Loucy (cell line): ENCODE measurements around the gene ARID4A.

Source experiments
- EZH2phosphoT487 ChIP-seq: fragments of 200-600 bp; IDR thresholded peaks from 2 replicates; pipeline ENCODE4 v1.6.1; 2018; ENCODE audit warnings: antibody characterized with exemption, mild to moderate bottlenecking, moderate library complexity, borderline replicate concordance
- TF ChIP-seq, protein P1 (sequence below): fragments of 200-600 bp; sonication (generic); conservative IDR thresholded peaks from 2 replicates; pipeline ENCODE4 v1.5.1; 2014; ENCODE audit warnings: mild to moderate bottlenecking, antibody characterized with exemption, low read length

DNA sequence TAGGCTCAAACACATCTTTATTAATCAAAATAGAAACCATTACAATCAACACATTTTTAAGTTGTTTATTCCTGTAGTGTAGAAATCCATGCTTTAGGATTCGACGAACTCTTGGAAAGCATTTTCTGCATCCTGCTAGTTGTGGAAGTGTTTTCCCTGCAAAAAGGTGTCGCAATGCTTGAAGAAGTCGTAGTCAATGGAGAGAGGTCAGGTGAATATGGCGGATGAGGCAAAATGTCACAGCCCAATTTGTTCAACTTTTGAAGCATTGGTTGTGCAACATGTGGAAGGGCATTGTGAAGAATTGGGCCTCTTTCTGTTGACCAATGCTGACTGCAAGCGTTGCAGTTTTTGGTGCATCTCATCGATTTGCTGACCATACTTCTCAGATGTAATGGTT is 4.2 kb upstream of the ARID4A start:
- TF ChIP-seq, protein P1, sequence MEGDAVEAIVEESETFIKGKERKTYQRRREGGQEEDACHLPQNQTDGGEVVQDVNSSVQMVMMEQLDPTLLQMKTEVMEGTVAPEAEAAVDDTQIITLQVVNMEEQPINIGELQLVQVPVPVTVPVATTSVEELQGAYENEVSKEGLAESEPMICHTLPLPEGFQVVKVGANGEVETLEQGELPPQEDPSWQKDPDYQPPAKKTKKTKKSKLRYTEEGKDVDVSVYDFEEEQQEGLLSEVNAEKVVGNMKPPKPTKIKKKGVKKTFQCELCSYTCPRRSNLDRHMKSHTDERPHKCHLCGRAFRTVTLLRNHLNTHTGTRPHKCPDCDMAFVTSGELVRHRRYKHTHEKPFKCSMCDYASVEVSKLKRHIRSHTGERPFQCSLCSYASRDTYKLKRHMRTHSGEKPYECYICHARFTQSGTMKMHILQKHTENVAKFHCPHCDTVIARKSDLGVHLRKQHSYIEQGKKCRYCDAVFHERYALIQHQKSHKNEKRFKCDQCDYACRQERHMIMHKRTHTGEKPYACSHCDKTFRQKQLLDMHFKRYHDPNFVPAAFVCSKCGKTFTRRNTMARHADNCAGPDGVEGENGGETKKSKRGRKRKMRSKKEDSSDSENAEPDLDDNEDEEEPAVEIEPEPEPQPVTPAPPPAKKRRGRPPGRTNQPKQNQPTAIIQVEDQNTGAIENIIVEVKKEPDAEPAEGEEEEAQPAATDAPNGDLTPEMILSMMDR = no peak
- no peak for TF ChIP-seq EZH2phosphoT487
